Measurements from ENCODE around the gene MAPK1.
A peak's percentile ranks its signal among the peaks of the same experiment; 100 is the strongest.
"Not testable (repeated sequence)": the region's sequence is repeated elsewhere in the genome, so short reads cannot be mapped to it uniquely, and the experiment has no call there.

Gene MAPK1

GRCh38 chr22:21753374-21754111 lies 113.9 kb downstream of the MAPK1 start:
- no peak for DNase-seq

DNA sequence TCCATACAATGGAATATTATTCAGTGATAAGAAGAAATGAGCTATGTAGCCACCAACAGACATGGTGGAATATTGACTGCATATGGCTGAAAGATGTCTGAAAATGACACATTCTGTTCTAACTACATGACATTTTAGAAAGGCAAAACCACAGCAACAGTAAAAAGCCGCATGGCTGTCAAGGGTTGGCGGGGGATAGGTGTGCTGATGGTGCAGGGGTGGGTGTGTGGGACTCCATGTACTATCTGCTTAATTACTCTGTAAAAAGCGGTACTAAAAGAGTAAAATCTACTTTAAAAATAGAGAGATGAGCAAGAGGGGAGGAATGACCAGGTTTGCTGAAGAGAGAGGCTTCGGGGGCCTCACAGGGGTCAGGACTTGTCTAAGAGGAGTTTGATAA lies 115.2 kb downstream of the MAPK1 start:
- no peak for DNase-seq

GRCh38 chr22:21745948-21746347 lies 121.5 kb downstream of the MAPK1 start:
- no peak for DNase-seq

GRCh38 chr22:21744917-21745316 lies 122.5 kb downstream of the MAPK1 start:
- DNase-seq: not testable (repeated sequence)

- DNase-seq: no peak
Observed at GRCh38 chr22:21741790-21742189, 125.7 kb downstream of the MAPK1 start.

- no peak for DNase-seq
Observed at GRCh38 chr22:21741059-21741458, 126.4 kb downstream of the MAPK1 start.

DNA sequence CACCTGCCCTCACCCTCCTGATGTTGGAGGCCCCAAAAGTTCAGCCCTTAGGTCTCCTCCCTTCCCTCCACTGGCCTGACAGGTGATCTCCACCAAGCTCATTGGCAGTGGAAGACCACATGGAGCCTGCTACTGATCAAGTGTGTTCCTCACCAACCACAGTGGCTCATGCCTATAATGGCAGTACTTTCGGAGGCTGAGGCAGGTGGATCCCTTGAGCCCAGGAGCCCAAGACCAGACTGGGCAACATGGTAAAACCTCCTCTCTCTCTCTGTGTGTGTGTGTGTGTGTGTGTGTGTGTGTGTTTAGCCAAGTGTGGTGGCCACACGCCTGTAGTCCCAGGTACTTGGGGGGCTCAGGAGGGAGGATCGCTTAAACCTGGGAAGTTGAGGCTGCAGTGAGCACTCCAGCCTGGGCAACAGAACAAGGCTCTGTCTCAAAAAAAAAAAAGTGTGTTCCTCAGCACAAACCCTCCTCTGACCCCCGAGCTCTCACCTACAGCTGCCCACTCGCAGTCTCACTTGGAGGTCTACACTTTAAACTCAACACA lies 127.5 kb downstream of the MAPK1 start:
- DNase-seq: no peak

DNA sequence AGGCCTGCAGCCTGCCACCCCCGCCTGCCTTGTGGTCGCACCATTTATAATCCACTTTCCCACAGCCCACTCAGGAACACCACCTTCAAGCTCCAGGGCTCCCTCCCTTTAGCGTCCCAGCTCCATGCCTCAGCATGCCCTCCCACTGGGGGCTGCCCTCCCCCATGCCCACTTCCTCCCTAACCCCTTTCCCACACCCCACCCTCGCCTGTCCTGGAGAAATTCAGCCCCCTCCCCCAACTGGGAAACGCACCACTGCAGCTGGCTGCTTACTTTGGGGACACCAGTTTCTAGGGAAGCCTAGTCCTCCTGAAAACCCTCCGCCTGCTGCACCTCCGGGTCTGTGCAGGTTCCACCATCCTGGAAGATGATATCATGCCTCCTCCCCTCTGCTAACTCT lies 128.5 kb downstream of the MAPK1 start:
- DNase-seq: no peak

DNA sequence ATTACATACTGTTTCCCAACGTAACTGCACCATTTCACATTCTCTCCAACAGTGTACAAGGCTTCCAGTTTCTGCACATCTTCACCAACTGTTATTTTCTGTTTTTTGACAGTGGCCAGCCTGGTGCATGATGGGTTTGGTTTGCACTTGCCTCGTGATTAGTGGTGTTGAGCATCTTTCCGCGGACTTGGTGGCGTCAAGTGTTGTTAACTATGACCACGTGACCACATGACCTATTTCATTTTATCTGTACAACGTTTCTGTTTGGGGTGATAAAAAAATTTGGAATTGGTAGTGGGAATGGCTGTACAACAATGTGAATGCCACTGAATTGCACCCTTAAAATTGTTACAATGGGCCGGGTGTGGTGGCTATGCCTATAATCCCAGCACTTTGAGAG lies 129.4 kb downstream of the MAPK1 start:
- DNase-seq: no peak

GRCh38 chr22:21736948-21737347 lies 130.5 kb downstream of the MAPK1 start:
- DNase-seq: no peak

DNA sequence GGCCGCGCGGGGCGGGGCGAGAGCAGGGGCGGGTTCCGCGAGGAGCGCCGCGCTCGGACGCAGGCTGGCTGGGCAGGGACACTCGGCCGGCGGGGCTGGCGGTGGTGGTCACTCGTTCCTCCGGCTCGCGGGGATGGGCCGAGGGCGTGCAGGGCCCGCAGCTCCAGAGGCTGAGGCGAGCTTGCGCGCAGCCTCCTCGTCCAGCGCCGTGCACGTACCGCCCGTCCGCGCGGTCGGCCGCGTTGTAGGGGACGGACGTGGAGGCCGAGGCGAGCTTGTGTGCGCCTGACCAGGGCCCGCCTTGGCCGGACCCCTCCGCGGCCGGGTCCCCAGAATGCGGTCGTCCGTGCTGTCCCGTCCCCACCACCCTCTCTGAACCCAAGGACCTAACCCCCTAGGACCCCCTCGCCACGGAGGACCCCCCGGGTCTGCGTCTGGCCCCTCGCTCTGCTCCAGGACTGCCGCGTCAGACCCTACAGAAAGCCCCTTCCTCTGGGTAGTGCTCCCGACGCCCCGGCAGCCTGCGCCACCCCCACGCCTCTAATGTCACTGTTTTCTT lies 131.3 kb downstream of the MAPK1 start:
- no peak for DNase-seq

- peak; percentile 87 for DNase-seq
Observed at GRCh38 chr22:21735200-21736083, 132.0 kb downstream of the MAPK1 start, which contains the start of gene YPEL1. Gene YPEL1 (minus strand): TSS chr22:21735794. CDS start chr22:21710744, 25,050 bp downstream.

DNA sequence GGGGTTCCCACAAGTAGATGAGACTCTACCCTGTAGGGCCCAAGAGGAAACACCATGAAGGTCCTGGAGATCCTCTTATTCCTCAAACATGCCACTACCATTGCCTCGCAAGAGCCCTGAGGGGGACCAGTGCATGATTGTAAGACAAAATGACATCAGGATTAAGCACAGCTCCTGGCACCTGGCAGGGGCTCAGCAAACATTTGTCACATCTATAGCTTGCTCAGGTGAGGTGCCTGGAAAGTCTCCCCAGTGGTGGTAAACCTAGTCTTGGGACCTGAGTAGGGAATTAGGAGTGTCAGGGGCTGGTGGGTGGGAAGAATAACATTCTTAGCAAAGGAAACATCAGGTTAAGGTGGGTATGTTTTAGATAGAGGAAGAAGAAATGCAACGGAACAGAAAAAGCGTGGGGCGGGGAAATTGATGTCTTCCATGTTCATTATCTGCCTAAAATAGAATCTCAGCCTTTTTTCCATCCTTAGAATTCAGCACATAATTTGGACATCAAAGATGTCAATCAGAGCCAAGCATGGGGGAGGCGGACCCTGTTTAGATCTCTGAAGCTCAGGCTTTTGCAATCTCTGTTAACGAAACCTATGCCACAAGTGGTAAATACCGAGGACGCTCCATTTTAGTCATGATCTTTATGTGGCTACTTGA lies 132.8 kb downstream of the MAPK1 start:
- no peak for DNase-seq

DNA sequence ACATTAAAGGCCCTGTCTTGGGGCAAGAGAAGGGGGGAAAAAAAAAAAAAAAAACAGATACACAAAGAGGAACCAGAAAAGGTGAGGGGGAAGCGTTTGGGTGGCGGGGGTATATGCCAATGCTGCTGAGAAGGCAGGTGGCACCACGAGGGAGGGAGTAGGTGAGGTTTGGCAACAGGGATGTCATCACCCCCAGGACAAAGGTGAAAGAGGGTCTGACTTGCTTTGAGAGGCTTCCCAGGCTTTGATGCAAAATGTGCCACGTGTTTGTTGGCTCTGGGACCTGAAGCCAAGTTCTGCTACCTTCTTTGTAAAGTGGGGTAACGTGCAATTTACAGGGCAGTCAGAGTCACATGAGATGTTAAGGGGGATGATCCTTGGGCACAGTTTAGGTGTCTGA lies 135.9 kb downstream of the MAPK1 start:
- DNase-seq: no peak

- DNase-seq: no peak
Observed at GRCh38 chr22:21730535-21731308, 136.7 kb downstream of the MAPK1 start.

- DNase-seq: not testable (repeated sequence)
Observed at GRCh38 chr22:21729184-21729583, 138.3 kb downstream of the MAPK1 start.

GRCh38 chr22:21728270-21728669 lies 139.2 kb downstream of the MAPK1 start:
- DNase-seq: no peak

DNA sequence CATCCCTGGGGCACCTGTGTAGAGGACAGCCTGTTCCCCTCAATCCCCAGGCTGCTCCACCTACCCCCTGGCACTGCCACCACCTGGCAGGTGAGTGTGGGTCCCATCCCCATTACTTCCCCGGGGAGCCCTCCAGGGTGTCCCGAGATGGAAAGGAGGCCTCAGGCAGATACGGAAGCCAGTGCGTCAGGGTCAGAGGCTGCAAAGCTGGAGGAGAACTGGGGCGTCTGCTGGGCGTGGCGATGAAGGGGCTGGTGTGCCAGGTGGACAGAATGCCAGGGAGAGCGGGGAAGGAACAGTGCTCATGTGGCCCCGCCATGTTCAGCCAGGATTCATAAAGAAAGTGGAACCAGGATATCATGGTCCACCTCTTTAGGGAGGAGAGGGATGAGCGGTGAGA lies 139.7 kb downstream of the MAPK1 start:
- no peak for DNase-seq

DNA sequence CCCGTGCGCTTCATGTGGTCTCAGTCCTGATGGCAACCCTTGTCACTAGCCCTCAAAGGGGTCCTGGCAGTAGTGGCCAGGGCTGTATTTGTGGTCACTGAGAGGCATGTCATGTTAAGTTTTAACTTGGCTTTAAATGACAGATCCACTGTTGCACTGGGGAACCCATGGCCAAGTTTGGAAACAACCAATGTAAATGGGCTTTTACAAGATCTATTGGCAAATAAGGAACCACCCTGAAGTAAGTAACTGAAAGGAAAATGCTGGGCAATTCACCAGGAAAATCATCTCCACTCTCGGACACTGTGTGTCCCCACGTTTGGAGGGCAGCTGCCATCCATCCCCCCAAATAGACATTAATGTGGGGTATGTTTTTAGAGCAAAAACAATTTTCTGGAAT lies 140.3 kb downstream of the MAPK1 start:
- no peak for DNase-seq

- DNase-seq: peak; percentile 39
Observed at GRCh38 chr22:21726650-21727049, 140.8 kb downstream of the MAPK1 start.

GRCh38 chr22:21725956-21726649 lies 141.3 kb downstream of the MAPK1 start:
- DNase-seq: no peak

All from NCI-H510A (cell line).